OCI-LY7 (cell line): ENCODE measurements around the gene ESM1. TPM values are rescaled to one million over a fixed set of nuclear protein-coding genes. Genes with fewer than 3 reads are reported as not detected.
"Not testable (repeated sequence)": the region's sequence is repeated elsewhere in the genome, so short reads cannot be mapped to it uniquely, and the experiment has no call there.

Experiments
- BruUV-seq: library from RNA; stranded (reverse); fragments of 400-500 nt; replicated peaks from 2 replicates; lab custom pipeline; 2021; lab: Mats Ljungman, UMichigan
- CTCF ChIA-PET: fragments of 300-600 bp; sonication (Branson Sonifier 250); formaldehyde crosslinking; loops from one replicate; lab custom pipeline; 2022; ENCODE audit warnings: antibody characterized with exemption; ENCODE audit not compliant: unreplicated experiment; lab: Charles Lee
- POLR2A ChIA-PET: fragments of 300-600 bp; sonication (Branson Sonifier 250); formaldehyde crosslinking; loops from one replicate; lab custom pipeline; 2022; ENCODE audit warnings: antibody characterized with exemption; lab: Charles Lee
- DNase-seq: peaks from one replicate; pipeline ENCODE4 v3.0.0-alpha.2; 2015; ENCODE audit warnings: low spot score
- H2AFZ ChIP-seq: fragments of 200-600 bp; sonication (generic), shearing (Covaris generic); 2 replicates; pipeline ENCODE4 v1.6.1; 2014; ENCODE audit warnings: mild to moderate bottlenecking, antibody characterized with exemption, low read length, moderate library complexity
- H3K27ac ChIP-seq: fragments of 200-600 bp; sonication (generic); 2 replicates; pipeline ENCODE4 v1.5.1; 2014; ENCODE audit warnings: mixed run types, low read depth, mild to moderate bottlenecking, moderate library complexity, low read length, inconsistent platforms; ENCODE audit not compliant: poor library complexity, severe bottlenecking
- H3K36me3 ChIP-seq: fragments of 200-600 bp; sonication (generic); 2 replicates; pipeline ENCODE4 v1.6.1; 2014; ENCODE audit warnings: mild to moderate bottlenecking, antibody characterized with exemption, low read length, moderate library complexity, mixed read lengths; ENCODE audit not compliant: insufficient read depth
- H3K4me1 ChIP-seq: fragments of 200-600 bp; sonication (generic); 2 replicates; pipeline ENCODE4 v1.5.1; 2014; ENCODE audit warnings: mild to moderate bottlenecking, low read length; ENCODE audit not compliant: insufficient read depth, poor library complexity, severe bottlenecking
- H3K4me2 ChIP-seq: fragments of 200-600 bp; sonication (generic); 2 replicates; pipeline ENCODE4 v1.6.1; 2014; ENCODE audit warnings: mild to moderate bottlenecking, low read length
- H3K4me3 ChIP-seq: fragments of 200-600 bp; sonication (generic); 2 replicates; pipeline ENCODE4 v1.5.1; 2014; ENCODE audit warnings: mild to moderate bottlenecking, low read depth, low read length; ENCODE audit not compliant: poor library complexity, severe bottlenecking
- H3K79me2 ChIP-seq: fragments of 200-600 bp; sonication (generic); 2 replicates; pipeline ENCODE4 v1.6.1; 2016; ENCODE audit warnings: low read depth, mild to moderate bottlenecking, low read length, moderate library complexity, mixed read lengths; ENCODE audit not compliant: insufficient read depth
- H3K9me2 ChIP-seq: fragments of 200-600 bp; sonication (generic); 2 replicates; pipeline ENCODE4 v1.6.1; 2016; ENCODE audit warnings: mild to moderate bottlenecking, low read length, mixed read lengths; ENCODE audit not compliant: insufficient read depth
- H3K9me3 ChIP-seq: fragments of 200-600 bp; sonication (generic); 2 replicates; pipeline ENCODE4 v1.6.1; 2014; ENCODE audit warnings: mild to moderate bottlenecking, mixed run types, low read length, mixed read lengths
- H4K20me1 ChIP-seq: fragments of 200-600 bp; sonication (generic); 2 replicates; pipeline ENCODE4 v1.6.1; 2014; ENCODE audit warnings: mild to moderate bottlenecking, antibody characterized with exemption, low read length, moderate library complexity, mixed read lengths; ENCODE audit not compliant: insufficient read depth
- CTCF ChIP-seq: fragments of 200-600 bp; sonication (generic); conservative IDR thresholded peaks from 2 replicates; pipeline ENCODE4 v1.5.1; 2014; ENCODE audit warnings: mild to moderate bottlenecking, antibody characterized with exemption, low read length, moderate library complexity, mixed read lengths
- EZH2phosphoT487 ChIP-seq: fragments of 200-600 bp; sonication (generic); IDR thresholded peaks from 2 replicates; pipeline ENCODE4 v1.6.1; 2018; ENCODE audit warnings: low read depth, borderline replicate concordance, mild to moderate bottlenecking, mixed run types, antibody characterized with exemption, low read length, moderate library complexity, mixed read lengths
- intact Hi-C: fragments of 100-400 bp; cut with micrococcal nuclease; formaldehyde crosslinking; loops from one replicate; pipeline ENCODE4 v1.10.0; 2022; ENCODE audit not compliant: unreplicated experiment
- total RNA-seq, 2 experiments: library from RNA; depleted of rRNA in 1 of 2; stranded (reverse); fragments of >200 nt in 1 of 2; shearing (Covaris generic) in 1 of 2; gene quantifications; 2 replicates each; pipeline ENCODE4 v1.2.3, GENCODE V29; 2014 to 2022

ESM1 gene
- total RNA-seq, 2 experiments from 2014 or later: not detected

GRCh38 chr5:55021410-55021809 is 36.0 kb upstream of the ESM1 start:
- H3K4me3 ChIP-seq: no peak overlapping the region
- H3K79me2 ChIP-seq: no peaks in the 10 kb centered on the region
- intact Hi-C loops: no loop called here
- no peak for TF ChIP-seq CTCF
- TF ChIP-seq EZH2phosphoT487: no peak
- POLR2A ChIA-PET: no interaction called here
- H3K4me1 ChIP-seq: no peaks in the 10 kb centered on the region
- no peaks in the 10 kb centered on the region for H3K9me2 ChIP-seq
- DNase-seq: no peak
- no peaks in the 10 kb centered on the region for H4K20me1 ChIP-seq
- H3K36me3 ChIP-seq: no peaks in the 10 kb centered on the region
- BruUV-seq: no TSS peak
- H3K9me3 ChIP-seq: no peaks in the 10 kb centered on the region
- CTCF ChIA-PET: no interaction called here
- H2AFZ ChIP-seq: no peak overlapping the region
- H3K4me2 ChIP-seq: no peak overlapping the region
- H3K27ac ChIP-seq: no peak overlapping the region

- H3K4me3 ChIP-seq, H3K9me2 ChIP-seq, H3K4me1 ChIP-seq, intact Hi-C loops, H2AFZ ChIP-seq, H3K79me2 ChIP-seq, H3K36me3 ChIP-seq, H3K27ac ChIP-seq, DNase-seq, BruUV-seq, H3K4me2 ChIP-seq, H4K20me1 ChIP-seq, H3K9me3 ChIP-seq, CTCF ChIA-PET, POLR2A ChIA-PET: not testable (repeated sequence)
Observed at GRCh38 chr5:55010149-55010548, 24.8 kb upstream of the ESM1 start.

DNA sequence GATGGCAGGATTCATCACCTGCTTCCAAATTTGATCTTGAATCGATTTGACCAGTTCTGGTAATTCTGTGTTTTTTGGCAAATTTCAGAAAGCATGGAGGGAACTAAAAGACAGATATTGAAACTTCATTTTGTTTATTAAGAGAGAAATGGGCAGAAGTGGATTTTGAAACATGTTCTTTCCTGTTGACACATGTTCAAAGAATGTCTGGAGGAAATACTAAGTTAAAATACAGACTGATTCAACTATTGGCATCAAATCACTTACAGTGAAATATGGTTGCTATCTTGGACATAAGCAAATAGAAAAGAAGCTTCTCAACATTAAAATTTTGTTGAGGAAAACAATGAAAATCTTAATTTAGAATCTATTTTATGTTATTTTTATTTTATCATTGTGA is 19.3 kb upstream of the ESM1 start:
- H3K4me3 ChIP-seq: no peak overlapping the region
- no peak for DNase-seq
- ChIA-PET POLR2A (no interaction called here), CTCF (no interaction called here)
- no peak overlapping the region for H3K4me2 ChIP-seq
- no TSS peak for BruUV-seq
- H4K20me1 ChIP-seq: no peaks in the 10 kb centered on the region
- no peaks in the 10 kb centered on the region for H3K9me3 ChIP-seq
- H2AFZ ChIP-seq: no peak overlapping the region
- H3K27ac ChIP-seq: no peak overlapping the region
- no peaks in the 10 kb centered on the region for H3K4me1 ChIP-seq
- no peak for TF ChIP-seq CTCF
- no peak for TF ChIP-seq EZH2phosphoT487
- H3K9me2 ChIP-seq: no peaks in the 10 kb centered on the region
- intact Hi-C loops: no loop called here
- no peaks in the 10 kb centered on the region for H3K36me3 ChIP-seq
- no peaks in the 10 kb centered on the region for H3K79me2 ChIP-seq
